Mucosa of stomach (tissue), 1 donor: ENCODE data around the gene ACAP2.
"Not testable (repeated sequence)": the region's sequence is repeated elsewhere in the genome, so short reads cannot be mapped to it uniquely, and the experiment has no call there.

ENCODE experiments used
- H3K27me3 ChIP-seq: one replicate; pipeline ENCODE4 v1.7.0; 2013; ENCODE audit warnings: mild to moderate bottlenecking, low read length; ENCODE audit not compliant: control insufficient read depth, insufficient read depth
- H3K36me3 ChIP-seq: one replicate; pipeline ENCODE4 v1.7.0; 2013; ENCODE audit warnings: low read length; ENCODE audit not compliant: control insufficient read depth, insufficient read depth
- H3K4me1 ChIP-seq: one replicate; pipeline ENCODE4 v1.7.0; 2013; ENCODE audit warnings: mild to moderate bottlenecking, low read length; ENCODE audit not compliant: control insufficient read depth, insufficient read depth
- H3K4me3 ChIP-seq: one replicate; pipeline ENCODE4 v1.7.0; 2013; ENCODE audit warnings: low read length
- H3K9ac ChIP-seq: one replicate; pipeline ENCODE4 v1.7.0; 2013; ENCODE audit warnings: mild to moderate bottlenecking, low read length, moderate library complexity
- H3K9me3 ChIP-seq: one replicate; pipeline ENCODE4 v1.7.0; 2013; ENCODE audit warnings: mild to moderate bottlenecking, low read length, moderate library complexity; ENCODE audit not compliant: control insufficient read depth
- donor health status: Pancreatic carcinoma.

Gene ACAP2

GRCh38 chr3:195240171-195240701 is 202.6 kb downstream of the ACAP2 start:
- Histone ChIP-seq H3K9ac (no peak overlapping the region), H3K36me3 (no peaks in the 10 kb centered on the region), H3K27me3 (no peaks in the 10 kb centered on the region), H3K4me1 (no peaks in the 10 kb centered on the region), H3K9me3 (no peaks in the 10 kb centered on the region), H3K4me3 (no peak overlapping the region)

GRCh38 chr3:195239121-195239520 is 203.7 kb downstream of the ACAP2 start:
- no peaks in the 10 kb centered on the region for H3K27me3 ChIP-seq
- H3K9ac ChIP-seq: no peak overlapping the region
- H3K4me1 ChIP-seq: no peaks in the 10 kb centered on the region
- H3K9me3 ChIP-seq: no peaks in the 10 kb centered on the region
- no peak overlapping the region for H3K4me3 ChIP-seq
- no peaks in the 10 kb centered on the region for H3K36me3 ChIP-seq

GRCh38 chr3:195238586-195239118 is 204.2 kb downstream of the ACAP2 start:
- Histone ChIP-seq H3K9ac (no peak overlapping the region), H3K36me3 (no peaks in the 10 kb centered on the region), H3K27me3 (no peaks in the 10 kb centered on the region), H3K4me3 (no peak overlapping the region), H3K4me1 (no peaks in the 10 kb centered on the region), H3K9me3 (no peaks in the 10 kb centered on the region)

- no peaks in the 10 kb centered on the region for H3K27me3 ChIP-seq
- H3K36me3 ChIP-seq: no peaks in the 10 kb centered on the region
- H3K4me1 ChIP-seq: no peaks in the 10 kb centered on the region
- H3K4me3 ChIP-seq: no peak overlapping the region
- no peak overlapping the region for H3K9ac ChIP-seq
- no peaks in the 10 kb centered on the region for H3K9me3 ChIP-seq
Measured at GRCh38 chr3:195238081-195238571, 204.7 kb downstream of the ACAP2 start.

GRCh38 chr3:195236801-195237570 is 205.8 kb downstream of the ACAP2 start:
- H3K27me3 ChIP-seq: no peaks in the 10 kb centered on the region
- H3K9me3 ChIP-seq: no peaks in the 10 kb centered on the region
- H3K9ac ChIP-seq: no peak overlapping the region
- H3K4me1 ChIP-seq: no peaks in the 10 kb centered on the region
- no peak overlapping the region for H3K4me3 ChIP-seq
- no peaks in the 10 kb centered on the region for H3K36me3 ChIP-seq

GRCh38 chr3:195236076-195236798 is 206.6 kb downstream of the ACAP2 start:
- no peak overlapping the region for H3K9ac ChIP-seq
- no peaks in the 10 kb centered on the region for H3K9me3 ChIP-seq
- H3K4me1 ChIP-seq: no peaks in the 10 kb centered on the region
- no peaks in the 10 kb centered on the region for H3K27me3 ChIP-seq
- H3K4me3 ChIP-seq: no peak overlapping the region
- H3K36me3 ChIP-seq: no peaks in the 10 kb centered on the region

GRCh38 chr3:195230244-195230643 is 212.6 kb downstream of the ACAP2 start:
- Histone ChIP-seq H3K27me3 (no peaks in the 10 kb centered on the region), H3K36me3 (no peaks in the 10 kb centered on the region), H3K9ac (no peak overlapping the region), H3K4me3 (no peak overlapping the region), H3K4me1 (no peaks in the 10 kb centered on the region), H3K9me3 (no peaks in the 10 kb centered on the region)

GRCh38 chr3:195228886-195229285 is 213.9 kb downstream of the ACAP2 start:
- not testable (repeated sequence) for H3K36me3 ChIP-seq, H3K9ac ChIP-seq, H3K4me3 ChIP-seq, H3K4me1 ChIP-seq, H3K27me3 ChIP-seq, H3K9me3 ChIP-seq

GRCh38 chr3:195227871-195228270 is 214.9 kb downstream of the ACAP2 start:
- Histone ChIP-seq H3K9me3 (no peaks in the 10 kb centered on the region), H3K9ac (no peak overlapping the region), H3K27me3 (no peaks in the 10 kb centered on the region), H3K4me3 (no peak overlapping the region), H3K4me1 (peaks cover 5% of the 10 kb centered on the region), H3K36me3 (no peaks in the 10 kb centered on the region)

GRCh38 chr3:195226900-195227447 is 215.8 kb downstream of the ACAP2 start:
- Histone ChIP-seq H3K27me3 (no peaks in the 10 kb centered on the region), H3K36me3 (no peaks in the 10 kb centered on the region), H3K4me1 (peaks cover 5% of the 10 kb centered on the region), H3K9ac (no peak overlapping the region), H3K4me3 (no peak overlapping the region), H3K9me3 (no peaks in the 10 kb centered on the region)

GRCh38 chr3:195226445-195226844 is 216.4 kb downstream of the ACAP2 start:
- peaks cover 5% of the 10 kb centered on the region for H3K4me1 ChIP-seq
- no peaks in the 10 kb centered on the region for H3K9me3 ChIP-seq
- H3K36me3 ChIP-seq: no peaks in the 10 kb centered on the region
- no peaks in the 10 kb centered on the region for H3K27me3 ChIP-seq
- H3K4me3 ChIP-seq: no peak overlapping the region
- H3K9ac ChIP-seq: no peak overlapping the region
